ENCODE measurements around the gene PDE1C.

Gene PDE1C

GRCh38 chr7:31986878-31987518 lies 83.2 kb downstream of the PDE1C start:
- DNase-seq, result no peak

- no peak for DNase-seq
Measured at GRCh38 chr7:31982962-31983361, 87.2 kb downstream of the PDE1C start.

GRCh38 chr7:31981874-31982390 lies 88.3 kb downstream of the PDE1C start:
- DNase-seq, result no peak

GRCh38 chr7:31979690-31980330 lies 90.4 kb downstream of the PDE1C start:
- no peak for DNase-seq

- DNase-seq, result no peak
Measured at GRCh38 chr7:31975546-31975945, 94.7 kb downstream of the PDE1C start.

GRCh38 chr7:31974351-31974750 lies 95.9 kb downstream of the PDE1C start:
- no peak for DNase-seq

GRCh38 chr7:31971049-31971667 lies 99.0 kb downstream of the PDE1C start:
- DNase-seq, result no peak

GRCh38 chr7:31970501-31970900 lies 99.7 kb downstream of the PDE1C start:
- no peak for DNase-seq

- DNase-seq, result no peak
Measured at GRCh38 chr7:31963569-31964175, 106.5 kb downstream of the PDE1C start.

GRCh38 chr7:31962246-31962645 lies 108.0 kb downstream of the PDE1C start:
- no peak for DNase-seq

- DNase-seq, result no peak
Measured at GRCh38 chr7:31958226-31958625, 112.0 kb downstream of the PDE1C start.

- DNase-seq, result no peak
Measured at GRCh38 chr7:31957756-31958155, 112.5 kb downstream of the PDE1C start.

- DNase-seq, result no peak
Measured at GRCh38 chr7:31957090-31957720, 113.0 kb downstream of the PDE1C start.

- DNase-seq, result no peak
Measured at GRCh38 chr7:31955641-31956040, 114.6 kb downstream of the PDE1C start.

GRCh38 chr7:31955021-31955420 lies 115.2 kb downstream of the PDE1C start:
- no peak for DNase-seq

- DNase-seq, result no peak
Measured at GRCh38 chr7:31954500-31954899, 115.7 kb downstream of the PDE1C start.

GRCh38 chr7:31953432-31953831 lies 116.8 kb downstream of the PDE1C start:
- DNase-seq, result no peak

GRCh38 chr7:31950091-31950755 lies 120.0 kb downstream of the PDE1C start:
- DNase-seq, result no peak

GRCh38 chr7:31948029-31948428 lies 122.2 kb downstream of the PDE1C start:
- no peak for DNase-seq

GRCh38 chr7:31940167-31940566 lies 130.0 kb downstream of the PDE1C start:
- no peak for DNase-seq

- DNase-seq, result no peak
Measured at GRCh38 chr7:31939076-31939475, 131.1 kb downstream of the PDE1C start.

GRCh38 chr7:31938650-31939049 lies 131.6 kb downstream of the PDE1C start:
- no peak for DNase-seq

- no peak for DNase-seq
Measured at GRCh38 chr7:31937982-31938381, 132.2 kb downstream of the PDE1C start.

All from NCI-H1417 treated with DMSO at 0.1 percent for 48 hours (cell line).